B cell (primary cell): Measurements from ENCODE around the gene ZDHHC14. TPM values are rescaled to one million over a fixed set of nuclear protein-coding genes. Genes with fewer than 3 reads are reported as not detected.

ENCODE experiments used
- ATAC-seq: fragments of 200-7000 bp; cut with Tn5 transposase; one replicate; pipeline ENCODE4 v1.10.0; 2021; ENCODE audit warnings: low read depth, mild to moderate bottlenecking, moderate number of reproducible peaks, moderate library complexity
- CTCF ChIA-PET: fragments of 350-600 bp; sonication (Branson Sonifier 250); formaldehyde crosslinking; loops from one replicate; lab custom pipeline; 2021; ENCODE audit warnings: antibody characterized with exemption, inconsistent platforms; lab: Charles Lee
- POLR2A ChIA-PET: fragments of 350-600 bp; sonication (Branson Sonifier 250); formaldehyde crosslinking; loops from one replicate; lab custom pipeline; 2021; ENCODE audit warnings: antibody characterized with exemption; lab: Charles Lee
- DNase-seq: peaks from one replicate; pipeline ENCODE4 v3.0.0; 2013
- H2AFZ ChIP-seq: 2 replicates; pipeline ENCODE4 v1.6.1; 2012; ENCODE audit warnings: mild to moderate bottlenecking, low read depth, low read length; ENCODE audit not compliant: insufficient read depth, poor library complexity, severe bottlenecking
- H3K27ac ChIP-seq, 2 donors: 1 replicate in 1 of 2; 2 replicates in 1 of 2; pipeline ENCODE4 v1.5.1; 2012 to 2013; ENCODE audit warnings: low read length in 2 of 2, mild to moderate bottlenecking in 2 of 2, moderate library complexity in 1 of 2
- H3K27me3 ChIP-seq, 4 experiments: fragments of 200-600 bp in 1 of 4; sonication (generic) in 1 of 4; replicated peaks in 1 of 4; 1 replicate in 2 of 4; 2 replicates in 2 of 4; pipeline versions ENCODE4 v1.6.1 to v1.7.0; 2013 to 2016; ENCODE audit warnings: low read length in 3 of 4, mild to moderate bottlenecking in 2 of 4, mixed read lengths in 1 of 4, moderate library complexity in 1 of 4; ENCODE audit not compliant: insufficient read depth in 4 of 4, control insufficient read depth in 3 of 4; ENCODE audit errors: control extremely low read depth in 1 of 4
- H3K36me3 ChIP-seq, 2 experiments: replicated peaks in 1 of 2; 1 replicate in 1 of 2; 2 replicates in 1 of 2; pipeline versions ENCODE4 v1.6.1 to v1.7.1; 2013; ENCODE audit warnings: low read length in 1 of 2; ENCODE audit not compliant: insufficient read depth in 2 of 2, control insufficient read depth in 1 of 2; ENCODE audit errors: control extremely low read depth in 1 of 2, extremely low read depth in 1 of 2
- H3K4me1 ChIP-seq, 2 donors: fragments of 200-600 bp in 1 of 2; sonication (generic) in 1 of 2; 1 replicate in 1 of 2; 2 replicates in 1 of 2; pipeline versions ENCODE4 v1.5.1 to v1.6.1; 2013 to 2017; ENCODE audit warnings: low read length in 2 of 2; ENCODE audit not compliant: control insufficient read depth in 2 of 2, insufficient read depth in 2 of 2
- H3K4me2 ChIP-seq: replicated peaks from 2 replicates; pipeline ENCODE3; 2012; ENCODE audit warnings: mild to moderate bottlenecking, low read depth, low read length; ENCODE audit not compliant: poor library complexity, severe bottlenecking
- H3K4me3 ChIP-seq, 5 experiments: fragments of 200-600 bp in 1 of 5; sonication (generic) in 1 of 5; 1 replicate in 3 of 5; 2 replicates in 2 of 5; pipeline versions ENCODE4 v1.5.1 to v1.7.0; 2011 to 2016; ENCODE audit warnings: low read length in 4 of 5, mild to moderate bottlenecking in 4 of 5, low read depth in 2 of 5, control low read depth in 1 of 5, moderate library complexity in 1 of 5; ENCODE audit not compliant: insufficient read depth in 1 of 5; ENCODE audit errors: control extremely low read depth in 1 of 5, extremely low read depth in 1 of 5
- H3K79me2 ChIP-seq: fragments of 200-600 bp; sonication (generic); one replicate; pipeline ENCODE4 v1.6.0; 2016; ENCODE audit warnings: low read length; ENCODE audit not compliant: control insufficient read depth, insufficient read depth
- H3K9ac ChIP-seq: fragments of 200-600 bp; sonication (generic); 2 replicates; pipeline ENCODE4 v1.6.1; 2017; ENCODE audit warnings: mild to moderate bottlenecking, low read length, moderate library complexity
- H3K9me3 ChIP-seq, 3 donors: one replicate each; pipeline versions ENCODE4 v1.6.1 to v1.7.1; 2013; ENCODE audit warnings: low read length in 2 of 3; ENCODE audit not compliant: control insufficient read depth in 2 of 3, insufficient read depth in 1 of 3; ENCODE audit errors: control extremely low read depth in 1 of 3
- H4K20me1 ChIP-seq: 2 replicates; pipeline ENCODE4 v1.6.0; 2012; ENCODE audit warnings: mild to moderate bottlenecking, low read length; ENCODE audit not compliant: insufficient read depth, control insufficient read depth, poor library complexity, severe bottlenecking
- H3K27ac Mint-ChIP-seq: one replicate; pipeline ENCODE4 v1.8.0; 2021; ENCODE audit warnings: mixed read lengths
- H3K27me3 Mint-ChIP-seq: one replicate; pipeline ENCODE4 v1.8.0; 2021; ENCODE audit warnings: mixed read lengths
- H3K4me1 Mint-ChIP-seq: one replicate; pipeline ENCODE4 v1.8.0; 2021; ENCODE audit warnings: mixed read lengths
- H3K4me3 Mint-ChIP-seq: one replicate; pipeline ENCODE4 v1.8.0; 2021; ENCODE audit warnings: mixed read lengths
- H3K9me3 Mint-ChIP-seq: one replicate; pipeline ENCODE4 v1.8.0; 2022; ENCODE audit warnings: mixed read lengths; ENCODE audit not compliant: insufficient read depth
- CTCF ChIP-seq: fragments of 200-600 bp; IDR thresholded peaks from one replicate; pipeline ENCODE4 v1.8.0; 2022; ENCODE audit warnings: antibody characterized with exemption, mild to moderate bottlenecking
- EZH2 ChIP-seq: IDR thresholded peaks from 2 replicates; pipeline ENCODE4 v1.6.1; 2012; ENCODE audit warnings: borderline replicate concordance, low read depth, mild to moderate bottlenecking, moderate library complexity, low read length; ENCODE audit not compliant: insufficient read depth, poor library complexity, severe bottlenecking
- WGBS: methylation state at CpG from one replicate; pipeline ENCODE4 v1.1.5; 2013; ENCODE audit warnings: missing lambda C conversion rate; ENCODE audit not compliant: insufficient coverage; 5-methylcytosine and 5-hydroxymethylcytosine counted together
- intact Hi-C: fragments of 100-400 bp; cut with micrococcal nuclease; formaldehyde crosslinking; loops from one replicate; pipeline ENCODE4 v1.10.0; 2022
- polyA plus RNA-seq: library from polyadenylated mRNA; depleted of rRNA; stranded (reverse); fragments of >200 nt; gene quantifications from 2 replicates; pipeline ENCODE4 v1.2.3, GENCODE V29; 2012
- total RNA-seq, 2 donors: library from RNA; stranded (reverse); fragments of 120-200 nt in 1 of 2; gene quantifications; 1 replicate in 1 of 2; 2 replicates in 1 of 2; pipeline versions ENCODE4 v1.2.3 to v1.2.4, GENCODE V29; 2013 to 2022

Gene ZDHHC14
- total and polyA plus RNA-seq, 2 donors (not counting 1 experiment from before 2014, with no cell fraction given), result 8.8 to 50.4 TPM

- no peak overlapping the region for H3K9ac ChIP-seq
- intact Hi-C loops, result no loop called here
- CTCF ChIA-PET, result no interaction called here
Observed at GRCh38 chr6:157683707-157684106, 302.7 kb downstream of the ZDHHC14 start.

More at GRCh38 chr6:157683707-157684106, 302.7 kb downstream of the ZDHHC14 start:
- no peak overlapping the region for H3K4me3 Mint-ChIP-seq
- H3K4me1 Mint-ChIP-seq, result no peaks in the 10 kb centered on the region
- TF ChIP-seq EZH2 (no peak), CTCF (no peak)
- Histone ChIP-seq H3K79me2 (no peaks in the 10 kb centered on the region), H3K36me3 (no peaks in the 10 kb centered on the region), H3K4me2 (no peak overlapping the region), H3K4me3 (no peak overlapping the region), H3K27me3 (no peaks in the 10 kb centered on the region), H4K20me1 (no peaks in the 10 kb centered on the region), H3K27ac (no peak overlapping the region), H3K4me1 (no peaks in the 10 kb centered on the region), H3K9me3 (no peaks in the 10 kb centered on the region), H2AFZ (no peak overlapping the region)
- DNase-seq (no peak), ATAC-seq (no peak)
- peaks cover 2% of the 10 kb centered on the region for H3K27me3 Mint-ChIP-seq
- H3K9me3 Mint-ChIP-seq, result no peaks in the 10 kb centered on the region
- POLR2A ChIA-PET, result no interaction called here
- 93% methylated on average over 6 of the region's 8 CpGs for WGBS
- no peak overlapping the region for H3K27ac Mint-ChIP-seq
